GM12874 (cell line): Measurements from ENCODE around the gene NSMCE1.

Source experiments
- TF ChIP-seq, protein P1 (sequence below): IDR thresholded peaks from 2 replicates; pipeline ENCODE4 v1.5.1; 2011; ENCODE audit warnings: low read depth, mild to moderate bottlenecking, control low read depth, low read length, moderate library complexity; ENCODE audit not compliant: insufficient read depth

NSMCE1 gene

DNA sequence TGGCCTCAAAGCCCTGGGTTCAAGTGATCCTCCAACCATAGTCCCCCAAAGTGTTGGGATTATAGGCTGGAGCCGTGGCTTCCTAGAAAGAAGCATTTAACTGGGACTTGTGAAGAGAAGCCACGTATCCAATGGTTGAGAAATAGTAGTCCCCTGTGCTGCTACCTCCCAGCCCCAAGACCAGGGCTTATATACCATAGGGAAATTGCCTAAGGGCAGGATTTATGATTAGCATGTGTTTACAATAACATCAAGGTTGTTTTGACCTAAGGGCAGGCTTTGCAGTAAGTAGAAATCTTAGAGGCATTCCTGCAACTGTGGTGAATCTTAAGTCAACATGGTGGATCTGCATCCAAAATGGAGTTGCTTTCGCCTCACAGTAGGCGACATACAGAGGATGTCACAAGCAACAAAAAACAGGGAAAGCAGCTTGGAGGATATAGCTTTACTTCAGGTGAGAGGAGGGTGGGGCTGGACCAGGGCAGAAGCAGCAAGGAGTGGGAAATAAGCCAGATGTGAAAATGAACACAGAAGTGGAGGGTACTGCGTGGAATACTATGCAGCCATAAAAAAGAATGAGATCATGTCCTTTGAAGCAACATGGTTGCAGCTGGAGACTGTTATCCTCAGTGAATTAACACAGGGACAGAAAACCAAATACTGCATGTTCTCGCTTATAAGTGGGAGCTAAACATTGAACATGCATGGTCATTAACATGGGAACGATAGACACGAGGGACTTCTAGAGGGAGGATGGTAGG, 18.7 kb upstream of the NSMCE1 start:
- TF ChIP-seq, protein P1, sequence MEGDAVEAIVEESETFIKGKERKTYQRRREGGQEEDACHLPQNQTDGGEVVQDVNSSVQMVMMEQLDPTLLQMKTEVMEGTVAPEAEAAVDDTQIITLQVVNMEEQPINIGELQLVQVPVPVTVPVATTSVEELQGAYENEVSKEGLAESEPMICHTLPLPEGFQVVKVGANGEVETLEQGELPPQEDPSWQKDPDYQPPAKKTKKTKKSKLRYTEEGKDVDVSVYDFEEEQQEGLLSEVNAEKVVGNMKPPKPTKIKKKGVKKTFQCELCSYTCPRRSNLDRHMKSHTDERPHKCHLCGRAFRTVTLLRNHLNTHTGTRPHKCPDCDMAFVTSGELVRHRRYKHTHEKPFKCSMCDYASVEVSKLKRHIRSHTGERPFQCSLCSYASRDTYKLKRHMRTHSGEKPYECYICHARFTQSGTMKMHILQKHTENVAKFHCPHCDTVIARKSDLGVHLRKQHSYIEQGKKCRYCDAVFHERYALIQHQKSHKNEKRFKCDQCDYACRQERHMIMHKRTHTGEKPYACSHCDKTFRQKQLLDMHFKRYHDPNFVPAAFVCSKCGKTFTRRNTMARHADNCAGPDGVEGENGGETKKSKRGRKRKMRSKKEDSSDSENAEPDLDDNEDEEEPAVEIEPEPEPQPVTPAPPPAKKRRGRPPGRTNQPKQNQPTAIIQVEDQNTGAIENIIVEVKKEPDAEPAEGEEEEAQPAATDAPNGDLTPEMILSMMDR: no peak

DNA sequence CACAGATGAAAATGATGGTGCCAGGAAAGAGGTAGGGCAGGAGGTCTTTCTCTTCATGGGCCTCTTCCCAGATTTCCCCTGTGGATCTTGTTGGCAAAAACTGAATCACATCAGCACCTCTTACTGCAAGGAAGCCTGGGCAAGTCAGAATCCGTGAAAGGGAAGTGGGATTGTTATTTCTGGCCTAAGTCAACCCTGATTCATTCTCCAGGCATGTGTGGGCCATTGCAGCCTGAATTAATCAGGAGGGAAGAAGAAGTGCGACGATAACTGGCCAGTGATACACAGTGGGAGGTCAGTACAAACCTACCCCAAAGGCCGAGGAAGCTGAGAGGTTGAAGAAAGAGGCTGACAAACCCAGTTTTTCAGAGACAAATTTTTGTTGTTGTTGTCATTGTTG, 17.9 kb upstream of the NSMCE1 start:
- TF ChIP-seq, protein P1: no peak

DNA sequence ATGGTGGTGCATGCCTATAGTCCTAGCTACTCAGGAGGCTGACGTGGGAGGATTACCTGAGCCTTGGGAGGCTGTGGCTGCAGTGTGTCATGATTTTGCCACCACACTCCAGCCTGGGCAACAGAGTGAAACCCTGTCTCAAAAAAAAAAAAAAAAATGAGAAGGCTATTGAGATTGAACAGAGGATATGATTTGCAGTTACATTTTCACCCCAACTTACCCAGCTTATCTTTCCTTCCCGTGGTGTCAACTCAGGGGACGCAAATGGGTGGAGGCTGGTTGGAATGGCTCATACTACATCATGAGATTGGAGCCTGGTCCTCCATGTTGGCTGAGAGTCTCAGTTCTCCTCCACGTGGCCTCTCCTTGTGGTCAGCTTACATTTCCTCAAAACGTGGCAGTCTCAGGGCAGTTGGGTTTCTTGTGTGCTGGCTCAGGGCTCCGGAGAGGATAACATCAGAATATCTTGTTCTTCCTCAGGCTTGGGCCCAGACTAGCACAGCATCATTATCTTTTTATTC, 17.2 kb upstream of the NSMCE1 start:
- TF ChIP-seq, protein P1: no peak

DNA sequence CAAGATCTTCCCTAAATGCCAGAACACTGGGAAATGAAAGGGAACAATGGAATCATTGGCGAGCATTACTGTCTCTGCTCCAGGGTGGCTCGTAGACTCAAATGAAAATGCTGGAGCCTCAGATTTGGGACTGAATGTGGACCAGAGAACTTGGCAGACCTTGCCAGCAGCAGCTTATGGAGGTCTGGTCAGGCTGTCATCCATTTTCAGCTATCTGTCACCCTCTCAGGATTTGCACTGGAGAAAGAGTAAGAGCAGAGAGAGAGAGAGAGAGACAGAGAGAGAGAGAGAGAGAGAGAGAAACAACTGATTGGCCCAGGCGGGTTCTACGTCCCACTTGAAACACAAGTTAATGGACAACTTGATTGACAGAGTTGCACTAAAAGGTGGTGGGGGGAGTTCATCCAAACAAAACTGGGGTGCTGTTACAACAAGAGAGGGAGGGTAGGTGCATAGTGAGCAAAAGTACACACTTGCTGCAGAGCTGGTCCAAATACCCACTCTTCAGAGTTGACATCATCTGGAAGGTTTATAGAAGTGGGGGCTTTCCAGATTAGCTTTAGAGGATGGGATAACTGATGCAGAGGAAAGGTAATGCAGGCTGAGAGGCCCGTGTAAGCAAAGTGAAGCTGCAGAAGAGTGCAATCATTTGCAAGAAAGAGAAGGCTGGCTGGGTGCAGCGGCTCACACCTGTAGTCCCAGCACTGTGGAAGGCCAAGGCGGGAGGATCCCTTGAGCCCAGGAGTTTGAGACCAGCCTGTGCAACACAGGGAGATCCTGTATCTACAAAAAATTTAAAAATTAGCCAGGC, 16.5 kb upstream of the NSMCE1 start:
- TF ChIP-seq, protein P1: no peak

DNA sequence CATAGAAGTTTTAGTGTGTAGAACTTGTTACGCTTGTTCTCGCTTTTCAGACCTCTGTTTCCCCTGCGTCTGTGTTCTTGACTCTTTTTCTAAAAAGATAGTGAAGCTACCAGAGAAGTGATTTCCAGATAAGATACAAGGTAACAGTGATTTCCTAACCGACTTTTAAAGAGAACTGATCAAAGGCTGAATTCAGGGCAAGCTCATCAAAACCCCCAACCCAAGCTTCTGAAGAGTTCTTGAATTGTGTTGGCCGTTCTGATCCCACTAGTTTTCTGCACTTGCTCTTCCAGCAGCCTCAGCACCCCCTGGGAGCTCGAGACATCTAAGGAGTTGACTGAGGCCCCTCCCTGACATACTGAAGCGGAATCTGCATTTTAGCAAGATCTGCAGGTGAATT, 12.7 kb upstream of the NSMCE1 start:
- TF ChIP-seq, protein P1: no peak

DNA sequence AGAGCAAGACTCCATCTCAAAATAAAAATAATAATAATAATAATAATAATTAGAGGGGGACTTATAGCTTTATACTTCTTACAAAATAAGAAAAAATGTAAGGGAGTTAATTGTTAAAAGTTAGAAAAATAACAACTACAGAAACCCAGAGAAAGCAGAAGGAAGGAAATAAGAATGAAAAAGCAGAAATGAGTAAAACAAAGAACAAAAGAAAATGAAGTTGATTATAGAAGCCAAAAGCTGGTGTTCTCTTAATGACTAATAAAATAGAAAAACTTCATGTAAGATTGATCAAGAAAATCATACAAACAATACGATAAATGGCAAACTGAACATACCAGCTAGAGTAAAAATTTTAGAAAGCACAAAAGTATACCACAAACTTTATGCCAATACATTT, 6.8 kb upstream of the NSMCE1 start:
- TF ChIP-seq, protein P1: no peak

DNA sequence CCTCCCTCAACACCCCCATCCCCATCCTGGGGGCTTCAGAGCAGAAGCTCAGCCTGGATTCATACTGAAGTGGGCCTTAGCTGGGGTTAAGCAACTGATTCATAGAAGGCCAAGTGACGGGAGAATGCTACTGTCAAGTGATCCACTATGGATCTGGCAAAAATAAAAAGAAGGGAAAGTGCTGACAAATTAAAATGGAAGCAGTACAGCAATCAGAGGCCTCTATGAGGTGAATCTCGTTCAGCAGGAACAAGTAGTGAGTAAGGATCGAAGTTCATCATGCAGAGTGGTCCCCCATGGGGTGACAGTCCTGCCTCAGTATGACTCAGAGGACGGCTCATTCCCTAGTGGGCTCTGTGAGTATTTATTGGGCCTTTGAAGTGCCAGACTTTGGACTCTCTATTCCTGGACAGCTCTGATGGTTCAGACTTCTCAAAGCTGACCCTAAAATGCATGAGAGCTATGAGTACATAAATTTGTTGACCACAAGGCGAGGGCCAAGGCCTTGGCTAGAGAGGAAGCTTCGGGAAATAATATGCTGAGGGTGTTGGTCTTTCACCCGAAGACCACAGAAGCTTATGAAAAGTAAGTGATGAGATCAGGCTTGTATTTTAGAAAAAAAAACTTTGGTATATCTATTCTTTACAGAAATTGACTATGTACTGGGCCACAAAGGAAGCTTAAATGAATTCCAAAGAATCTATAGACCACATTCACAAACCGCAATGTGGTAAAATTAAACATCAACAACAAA, 5.3 kb upstream of the NSMCE1 start:
- TF ChIP-seq, protein P1: no peak
